ENCODE data around the gene MED22. TPM values are rescaled to one million over a fixed set of nuclear protein-coding genes. Genes with fewer than 3 reads are reported as not detected.

The MED22 gene
- total RNA-seq, 1 donor from 2014 or later: 70.6 TPM

DNA sequence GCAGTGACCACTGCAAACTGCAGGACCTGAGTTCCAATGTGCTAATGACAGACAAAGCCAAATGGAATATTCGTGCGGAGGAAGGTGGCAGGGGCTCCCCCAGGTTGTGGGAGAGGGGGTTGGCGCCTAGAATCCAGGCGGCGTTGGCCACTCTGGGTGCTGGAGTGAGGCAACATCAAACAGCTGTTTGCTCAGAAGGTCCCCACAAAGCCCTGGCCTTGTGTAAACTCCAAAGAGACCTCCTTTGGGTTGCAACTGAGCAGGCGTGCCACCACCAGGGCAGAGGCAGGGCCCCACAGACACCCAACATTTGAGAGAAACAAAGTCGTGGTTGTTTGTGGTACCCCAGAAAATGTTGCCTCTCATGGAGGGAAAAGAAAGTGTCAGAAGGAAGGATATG lies 42.8 kb upstream of the MED22 start:
- Mint-ChIP-seq H3K27ac (ENCODE audit: unreplicated experiment) (no peak overlapping the region), H3K36me3 (ENCODE audit: low read depth) (no peaks in the 10 kb centered on the region)

DNA sequence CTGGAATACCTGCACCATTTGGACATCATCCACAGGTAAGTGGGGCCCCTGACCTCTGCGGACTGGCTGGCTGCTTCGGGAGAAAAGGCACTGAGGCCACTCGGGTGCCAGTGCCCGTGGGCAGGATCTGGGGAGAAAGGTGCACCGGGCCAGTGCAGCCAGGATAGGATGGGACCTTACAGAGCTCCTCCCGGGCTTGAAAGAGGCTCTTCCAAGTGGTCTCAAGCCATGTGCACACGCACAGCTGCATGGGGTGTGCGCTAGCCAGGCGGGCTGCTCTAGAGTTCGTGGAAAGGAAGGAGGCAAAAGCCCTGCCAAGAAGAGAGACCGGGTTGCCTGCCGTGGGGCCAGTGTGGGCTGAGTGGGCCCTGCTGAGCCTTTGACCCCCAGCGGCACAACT lies 41.6 kb upstream of the MED22 start:
- no peak for DNase-seq (ENCODE audit: low read depth, low spot score)
- H3K27ac Mint-ChIP-seq (ENCODE audit: unreplicated experiment): no peak overlapping the region
- no peaks in the 10 kb centered on the region for H3K9me3 Mint-ChIP-seq
- H3K27me3 Mint-ChIP-seq (ENCODE audit: low read depth): no peaks in the 10 kb centered on the region
- TF ChIP-seq, protein P1, sequence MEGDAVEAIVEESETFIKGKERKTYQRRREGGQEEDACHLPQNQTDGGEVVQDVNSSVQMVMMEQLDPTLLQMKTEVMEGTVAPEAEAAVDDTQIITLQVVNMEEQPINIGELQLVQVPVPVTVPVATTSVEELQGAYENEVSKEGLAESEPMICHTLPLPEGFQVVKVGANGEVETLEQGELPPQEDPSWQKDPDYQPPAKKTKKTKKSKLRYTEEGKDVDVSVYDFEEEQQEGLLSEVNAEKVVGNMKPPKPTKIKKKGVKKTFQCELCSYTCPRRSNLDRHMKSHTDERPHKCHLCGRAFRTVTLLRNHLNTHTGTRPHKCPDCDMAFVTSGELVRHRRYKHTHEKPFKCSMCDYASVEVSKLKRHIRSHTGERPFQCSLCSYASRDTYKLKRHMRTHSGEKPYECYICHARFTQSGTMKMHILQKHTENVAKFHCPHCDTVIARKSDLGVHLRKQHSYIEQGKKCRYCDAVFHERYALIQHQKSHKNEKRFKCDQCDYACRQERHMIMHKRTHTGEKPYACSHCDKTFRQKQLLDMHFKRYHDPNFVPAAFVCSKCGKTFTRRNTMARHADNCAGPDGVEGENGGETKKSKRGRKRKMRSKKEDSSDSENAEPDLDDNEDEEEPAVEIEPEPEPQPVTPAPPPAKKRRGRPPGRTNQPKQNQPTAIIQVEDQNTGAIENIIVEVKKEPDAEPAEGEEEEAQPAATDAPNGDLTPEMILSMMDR (conservative IDR thresholded peaks at IDR 0.05): no peak
- H3K4me1 Mint-ChIP-seq: no peaks in the 10 kb centered on the region
- no peak overlapping the region for H3K4me3 Mint-ChIP-seq
- no peaks in the 10 kb centered on the region for H3K36me3 Mint-ChIP-seq (ENCODE audit: low read depth)

More for the DNA sequence above, 42.8 kb upstream of the MED22 start:
- H3K4me3 Mint-ChIP-seq: no peak overlapping the region
- no peaks in the 10 kb centered on the region for H3K9me3 Mint-ChIP-seq
- no peaks in the 10 kb centered on the region for H3K4me1 Mint-ChIP-seq
- TF ChIP-seq, protein P1 (conservative IDR thresholded peaks at IDR 0.05): no peak
- peaks cover 6% of the 10 kb centered on the region for H3K27me3 Mint-ChIP-seq (ENCODE audit: low read depth)
- DNase-seq (ENCODE audit: low read depth, low spot score): no peak

DNA sequence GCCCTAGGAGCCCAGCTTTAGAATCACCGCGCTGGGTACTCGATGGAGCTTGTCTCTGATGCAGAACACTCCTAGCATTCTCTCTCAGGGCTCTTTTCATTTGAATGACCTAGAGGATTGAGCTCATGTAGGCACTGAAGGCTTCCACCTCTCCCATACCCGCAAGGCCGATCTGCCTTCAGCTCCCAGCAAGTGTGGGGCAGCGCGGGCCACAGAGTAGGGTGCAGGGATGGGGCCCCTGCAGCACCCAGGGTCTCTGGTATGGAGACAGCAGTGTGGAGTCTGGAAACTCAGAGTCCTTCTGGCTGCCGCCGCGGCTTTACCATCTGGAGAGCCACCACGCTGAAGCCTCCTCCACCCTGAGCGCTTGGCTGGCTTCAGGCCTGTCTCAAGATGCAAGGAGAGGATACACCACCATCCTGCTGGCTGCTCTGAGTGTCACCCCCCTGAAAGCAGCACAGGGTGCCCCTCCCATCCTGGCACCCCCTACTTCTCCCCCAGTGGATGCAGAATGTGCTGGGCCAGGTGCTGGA lies 41.2 kb upstream of the MED22 start:
- no peak for DNase-seq (ENCODE audit: low read depth, low spot score)
- no peaks in the 10 kb centered on the region for H3K9me3 Mint-ChIP-seq

DNA sequence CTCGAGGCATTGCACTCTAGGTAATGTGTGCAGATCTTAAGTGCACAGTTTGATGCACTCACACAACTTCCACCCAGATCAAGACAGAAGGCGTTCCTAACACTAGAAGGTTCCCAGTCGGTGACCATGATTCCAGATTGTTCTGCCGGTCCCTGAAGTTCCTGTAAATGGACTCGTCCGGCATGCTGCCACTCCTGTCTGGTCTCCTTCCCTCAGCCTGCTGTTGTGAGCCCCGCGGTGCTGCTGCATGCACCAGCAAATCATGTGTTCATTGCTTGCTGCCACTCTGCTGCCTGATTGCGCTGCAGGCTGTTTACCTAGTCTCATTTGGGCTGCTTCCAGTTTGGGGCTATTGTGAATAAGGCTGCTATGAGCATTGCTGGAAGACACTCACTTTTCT lies 39.7 kb upstream of the MED22 start:
- Mint-ChIP-seq H3K4me1 (no peaks in the 10 kb centered on the region), H3K27ac (ENCODE audit: unreplicated experiment) (no peak overlapping the region)
- DNase-seq (ENCODE audit: low read depth, low spot score): no peak

More for the DNA sequence above, 41.2 kb upstream of the MED22 start:
- no peaks in the 10 kb centered on the region for H3K27me3 Mint-ChIP-seq (ENCODE audit: low read depth)
- no peak overlapping the region for H3K4me3 Mint-ChIP-seq
- H3K36me3 Mint-ChIP-seq (ENCODE audit: low read depth): no peaks in the 10 kb centered on the region
- TF ChIP-seq, protein P1 (conservative IDR thresholded peaks at IDR 0.05): no peak
- H3K4me1 Mint-ChIP-seq: no peaks in the 10 kb centered on the region
- no peak overlapping the region for H3K27ac Mint-ChIP-seq (ENCODE audit: unreplicated experiment)

DNA sequence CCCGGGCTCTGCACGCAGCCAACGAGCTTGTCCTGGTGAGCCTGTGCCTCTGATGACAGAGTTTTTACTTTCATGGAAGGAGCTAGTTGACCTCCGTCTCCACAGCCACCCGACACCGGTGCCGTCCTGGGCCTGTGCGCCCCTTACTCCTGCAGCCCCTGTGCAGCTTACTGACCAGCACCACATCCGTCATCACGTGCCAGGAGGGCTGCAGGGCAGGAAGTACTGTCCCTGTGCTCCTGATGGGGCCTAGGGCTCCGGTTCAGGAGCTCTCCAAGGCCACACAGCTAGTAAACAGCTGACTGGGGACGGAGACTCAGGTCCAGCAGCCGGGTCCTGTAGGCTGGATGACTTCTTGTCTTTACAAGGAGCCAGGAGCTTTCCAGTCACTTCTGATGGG lies 38.4 kb upstream of the MED22 start:
- no peak for DNase-seq (ENCODE audit: low read depth, low spot score)
- TF ChIP-seq, protein P1 (conservative IDR thresholded peaks at IDR 0.05): no peak
- H3K27ac Mint-ChIP-seq (ENCODE audit: unreplicated experiment): no peak overlapping the region
- no peaks in the 10 kb centered on the region for H3K36me3 Mint-ChIP-seq (ENCODE audit: low read depth)
- H3K4me1 Mint-ChIP-seq: no peaks in the 10 kb centered on the region
- H3K27me3 Mint-ChIP-seq (ENCODE audit: low read depth): no peaks in the 10 kb centered on the region
- no peaks in the 10 kb centered on the region for H3K9me3 Mint-ChIP-seq
- no peak overlapping the region for H3K4me3 Mint-ChIP-seq

More for the DNA sequence above, 39.7 kb upstream of the MED22 start:
- Mint-ChIP-seq H3K9me3 (no peaks in the 10 kb centered on the region), H3K36me3 (ENCODE audit: low read depth) (no peaks in the 10 kb centered on the region), H3K4me3 (no peak overlapping the region), H3K27me3 (ENCODE audit: low read depth) (no peaks in the 10 kb centered on the region)
- TF ChIP-seq, protein P1 (conservative IDR thresholded peaks at IDR 0.05): no peak

All from neural crest cell (in vitro differentiated cells).